TTC549 (cell line): ENCODE results near the gene DNTTIP2.
"Not testable (repeated sequence)": the region's sequence is repeated elsewhere in the genome, so short reads cannot be mapped to it uniquely, and the experiment has no call there.

ENCODE experiments used
- FAIRE-seq: peaks from 2 replicates; lab custom pipeline; 2012; peaks lifted over from hg19 to GRCh38; lab: Jason Lieb, UNC

DNTTIP2 gene

GRCh38 chr1:93876244-93876643 is 2.8 kb downstream of the DNTTIP2 start:
- FAIRE-seq, result no peak

- FAIRE-seq, result peak; percentile 58
Measured at GRCh38 chr1:93874025-93874651, 4.9 kb downstream of the DNTTIP2 start.

- no peak for FAIRE-seq
Measured at GRCh38 chr1:93871366-93871765, 7.6 kb downstream of the DNTTIP2 start.

- FAIRE-seq, result no peak
Measured at GRCh38 chr1:93869653-93870052, 9.4 kb downstream of the DNTTIP2 start.

GRCh38 chr1:93868492-93868891 is 10.5 kb downstream of the DNTTIP2 start:
- not testable (repeated sequence) for FAIRE-seq

- no peak for FAIRE-seq
Measured at GRCh38 chr1:93865253-93865652, 13.8 kb downstream of the DNTTIP2 start.

- no peak for FAIRE-seq
Measured at GRCh38 chr1:93864175-93864574, 14.8 kb downstream of the DNTTIP2 start.

- FAIRE-seq, result not testable (repeated sequence)
Measured at GRCh38 chr1:93857653-93858052, 21.4 kb downstream of the DNTTIP2 start.

GRCh38 chr1:93855983-93856382 is 23.0 kb downstream of the DNTTIP2 start:
- not testable (repeated sequence) for FAIRE-seq

- no peak for FAIRE-seq
Measured at GRCh38 chr1:93853940-93854339, 25.1 kb downstream of the DNTTIP2 start.

GRCh38 chr1:93851878-93852277 is 27.1 kb downstream of the DNTTIP2 start:
- FAIRE-seq, result no peak

GRCh38 chr1:93851327-93851712 is 27.7 kb downstream of the DNTTIP2 start:
- FAIRE-seq, result no peak

- peak; percentile 43 for FAIRE-seq
Measured at GRCh38 chr1:93850687-93851326, 28.2 kb downstream of the DNTTIP2 start.

GRCh38 chr1:93848350-93848883 is 30.6 kb downstream of the DNTTIP2 start:
- FAIRE-seq, result no peak

GRCh38 chr1:93847811-93848288 is 31.2 kb downstream of the DNTTIP2 start:
- no peak for FAIRE-seq

- no peak for FAIRE-seq
Measured at GRCh38 chr1:93846992-93847810, 31.8 kb downstream of the DNTTIP2 start.

- no peak for FAIRE-seq
Measured at GRCh38 chr1:93846206-93846991, 32.6 kb downstream of the DNTTIP2 start.

GRCh38 chr1:93845538-93846205 is 33.3 kb downstream of the DNTTIP2 start:
- no peak for FAIRE-seq

GRCh38 chr1:93844262-93845045 is 34.6 kb downstream of the DNTTIP2 start:
- FAIRE-seq, result peak; percentile 37

GRCh38 chr1:93842750-93843500 is 36.1 kb downstream of the DNTTIP2 start:
- no peak for FAIRE-seq
